Renal pelvis (tissue), 12 donors: ENCODE measurements around the gene SLC22A15. TPM values are rescaled to one million over a fixed set of nuclear protein-coding genes. Genes with fewer than 3 reads are reported as not detected.
"Not testable (repeated sequence)": the region's sequence is repeated elsewhere in the genome, so short reads cannot be mapped to it uniquely, and the experiment has no call there.

Source experiments
- DNase-seq: peaks from one replicate; pipeline ENCODE4 v3.0.0-alpha.2; 2013
- long read RNA-seq, 16 experiments: transcript quantifications; one replicate each; lab custom pipeline, GENCODE V29; 2026
- polyA plus RNA-seq, 3 donors: library from polyadenylated mRNA; unstranded; fragments of 120-200 nt; gene quantifications; one replicate each; pipeline ENCODE4 v1.2.1, GENCODE V29; 2013; ENCODE audit not compliant: insufficient read length in 3 of 3

SLC22A15 gene
- 1 to 10 TPM; 4.8 to 7.8 (median 5.8) TPM for polyA plus RNA-seq
- long read RNA-seq, donor 1, partial matches to known transcripts: 0 of 1 reads
- long read RNA-seq, donor 1, other reads (novel, unspliced or antisense): 0 of 1 reads
- long read RNA-seq, donor 2: 0 reads
- long read RNA-seq, donor 3: 0 reads
- long read RNA-seq, donor 4: 0 reads
- long read RNA-seq, donor 5: 0 reads
- long read RNA-seq, donor 6: 0 reads
- long read RNA-seq, donor 7: 0 reads
- long read RNA-seq, donor 8, partial matches to known transcripts: 0 of 1 reads
- long read RNA-seq, donor 8, other reads (novel, unspliced or antisense): 0 of 1 reads
- long read RNA-seq, donor 9: 0 reads
- long read RNA-seq, donor 10, partial matches to known transcripts: 0 of 1 reads
- long read RNA-seq, donor 10, other reads (novel, unspliced or antisense): 0 of 1 reads
- long read RNA-seq, donor 11: 0 reads
- long read RNA-seq, donor 12, full-length matches to known transcripts: 1 of 1 reads
- long read RNA-seq, donor 12, partial matches to known transcripts: 0 of 1 reads
- long read RNA-seq, donor 12, other reads (novel, unspliced or antisense): 0 of 1 reads
- long read RNA-seq, donor 13: 0 reads
- long read RNA-seq, donor 14: 0 reads
- long read RNA-seq, donor 15: 0 reads
- long read RNA-seq, donor 16: 0 reads

GRCh38 chr1:115976062-115976920 lies at the start of gene SLC22A15:
Gene SLC22A15, plus strand, starts transcription at chr1:115976513. Its CDS starts 115 bp downstream, at chr1:115976628.
- DNase-seq: peak; percentile 39

GRCh38 chr1:115927971-115928370 lies 48.3 kb upstream of the SLC22A15 start:
- no peak for DNase-seq

DNA sequence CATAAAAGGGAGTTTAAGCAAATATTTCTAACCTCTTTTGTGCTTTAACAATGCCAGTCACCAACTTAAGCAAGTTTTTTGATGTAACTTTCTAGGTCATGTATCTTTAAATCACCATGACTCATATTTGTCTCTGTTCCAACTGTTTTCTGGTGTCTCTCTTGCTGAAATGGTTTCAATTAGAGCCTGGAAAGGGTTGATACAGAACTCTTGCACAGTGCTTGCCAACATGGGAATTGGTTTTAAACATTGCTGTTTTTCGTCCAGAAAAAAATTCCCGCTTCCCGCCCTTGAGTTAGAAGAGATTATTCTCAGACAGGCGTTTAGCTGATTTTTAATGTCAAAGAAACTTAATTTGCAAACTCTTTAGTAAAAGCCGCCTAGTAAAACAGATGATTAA lies 46.4 kb upstream of the SLC22A15 start:
- DNase-seq: no peak

DNA sequence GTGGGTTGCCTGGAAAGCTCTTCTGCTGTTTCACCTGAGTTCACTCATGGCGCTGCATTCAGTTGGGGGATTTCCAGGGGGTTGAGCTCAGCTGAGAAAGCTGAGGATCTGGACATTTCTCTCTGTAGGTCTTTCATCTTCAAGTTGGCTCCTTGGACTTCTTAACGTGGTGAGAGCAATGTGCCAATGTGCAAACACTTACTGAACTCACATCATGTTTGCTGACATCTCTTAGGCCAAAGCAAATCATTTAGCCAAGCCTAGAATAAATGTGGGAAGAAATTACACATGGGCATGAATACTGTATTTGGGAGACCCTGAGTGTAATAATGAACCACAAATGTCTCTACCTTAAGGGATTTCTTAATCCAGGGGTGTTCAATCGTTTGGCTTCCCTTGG lies 42.7 kb upstream of the SLC22A15 start:
- DNase-seq: no peak

GRCh38 chr1:115939455-115939854 lies 36.9 kb upstream of the SLC22A15 start:
- DNase-seq: no peak

DNA sequence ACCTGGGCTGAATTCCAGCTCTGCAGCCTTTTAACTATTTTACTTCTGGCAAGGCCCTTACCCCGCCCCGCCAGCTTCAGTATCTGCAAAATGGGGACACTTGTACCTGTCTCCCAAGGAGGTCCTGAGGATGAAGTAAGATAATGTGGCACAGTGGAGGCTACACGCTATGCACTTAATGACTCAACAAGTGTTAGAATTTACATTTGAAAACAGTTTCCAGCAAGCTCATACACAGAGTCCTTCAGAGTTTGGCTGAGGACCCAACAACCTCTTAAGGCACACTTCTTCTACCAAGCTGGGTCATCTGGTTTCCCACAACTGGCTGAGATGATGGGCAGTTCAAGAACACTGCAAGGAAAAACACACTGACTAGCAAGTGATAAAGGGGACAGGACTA lies 30.2 kb upstream of the SLC22A15 start:
- DNase-seq: no peak

DNA sequence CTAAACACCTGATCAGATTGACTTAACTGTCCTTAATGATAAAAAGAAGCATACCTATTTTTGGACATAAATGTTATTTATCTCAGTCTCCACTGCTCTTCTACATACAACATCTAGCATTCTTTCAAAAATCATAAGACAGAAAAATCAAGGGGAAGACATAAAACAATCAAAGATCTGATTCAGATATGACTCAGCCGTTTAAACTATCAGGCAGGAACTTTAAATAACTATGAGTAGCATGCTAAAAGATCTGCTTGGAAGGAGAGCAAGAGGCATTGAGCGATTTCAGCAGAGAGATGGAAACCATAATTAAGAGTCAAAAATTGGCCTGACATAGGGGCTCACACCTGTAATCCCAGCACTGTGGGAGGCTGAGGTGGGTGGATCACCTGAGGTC lies 27.2 kb upstream of the SLC22A15 start:
- DNase-seq: no peak

DNA sequence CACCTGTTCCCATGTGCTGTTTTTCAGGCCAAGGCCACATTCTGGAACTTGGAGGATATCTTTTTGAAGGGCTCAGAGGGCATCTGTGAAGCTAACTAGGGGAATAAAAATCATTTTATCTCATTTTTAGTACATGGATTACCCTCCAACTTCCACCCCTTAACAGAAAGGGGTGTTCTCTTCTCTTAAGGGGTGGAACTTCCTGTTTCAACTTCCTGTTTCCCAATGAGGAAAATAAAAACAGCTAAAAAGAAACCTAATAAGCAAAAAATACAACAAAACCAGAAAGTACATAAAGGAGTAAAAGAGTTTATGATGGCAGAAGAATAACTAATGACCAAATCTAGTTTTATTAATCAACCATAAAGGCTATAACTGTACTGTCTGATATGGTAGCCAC lies 24.8 kb upstream of the SLC22A15 start:
- DNase-seq: no peak

- DNase-seq: no peak
Observed at GRCh38 chr1:115952547-115952946, 23.8 kb upstream of the SLC22A15 start.

- no peak for DNase-seq
Observed at GRCh38 chr1:115953180-115953579, 23.1 kb upstream of the SLC22A15 start.

GRCh38 chr1:115954684-115955083 lies 21.6 kb upstream of the SLC22A15 start:
- DNase-seq: no peak

- no peak for DNase-seq
Observed at GRCh38 chr1:115955228-115955627, 21.1 kb upstream of the SLC22A15 start.

GRCh38 chr1:115958866-115959265 lies 17.4 kb upstream of the SLC22A15 start:
- no peak for DNase-seq

DNA sequence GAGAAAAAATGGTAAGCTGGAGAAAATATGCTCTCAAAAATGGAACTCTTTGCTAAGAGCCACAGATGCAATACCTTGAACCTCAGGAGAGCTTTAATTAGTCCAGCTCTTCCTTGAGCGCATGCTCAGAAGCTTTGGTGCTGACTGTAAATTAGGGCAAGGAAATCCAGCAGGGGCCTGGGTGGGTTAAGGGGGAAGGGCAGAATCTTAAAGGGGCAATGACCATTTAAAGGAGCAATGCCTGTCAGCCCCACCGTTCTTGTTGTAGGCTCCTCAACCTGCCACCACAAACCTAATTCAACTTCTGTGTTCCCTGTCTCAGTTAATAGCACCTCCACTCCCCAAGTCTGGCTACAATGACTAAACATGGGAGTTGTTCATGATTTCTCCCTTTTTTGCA lies 6.8 kb upstream of the SLC22A15 start:
- DNase-seq: peak; percentile 65

GRCh38 chr1:115971778-115972177 lies 4.5 kb upstream of the SLC22A15 start:
- not testable (repeated sequence) for DNase-seq

GRCh38 chr1:115973154-115973553 lies 3.2 kb upstream of the SLC22A15 start:
- DNase-seq: no peak

- DNase-seq: no peak
Observed at GRCh38 chr1:115975569-115976061, 698 bp upstream of the SLC22A15 start.

DNA sequence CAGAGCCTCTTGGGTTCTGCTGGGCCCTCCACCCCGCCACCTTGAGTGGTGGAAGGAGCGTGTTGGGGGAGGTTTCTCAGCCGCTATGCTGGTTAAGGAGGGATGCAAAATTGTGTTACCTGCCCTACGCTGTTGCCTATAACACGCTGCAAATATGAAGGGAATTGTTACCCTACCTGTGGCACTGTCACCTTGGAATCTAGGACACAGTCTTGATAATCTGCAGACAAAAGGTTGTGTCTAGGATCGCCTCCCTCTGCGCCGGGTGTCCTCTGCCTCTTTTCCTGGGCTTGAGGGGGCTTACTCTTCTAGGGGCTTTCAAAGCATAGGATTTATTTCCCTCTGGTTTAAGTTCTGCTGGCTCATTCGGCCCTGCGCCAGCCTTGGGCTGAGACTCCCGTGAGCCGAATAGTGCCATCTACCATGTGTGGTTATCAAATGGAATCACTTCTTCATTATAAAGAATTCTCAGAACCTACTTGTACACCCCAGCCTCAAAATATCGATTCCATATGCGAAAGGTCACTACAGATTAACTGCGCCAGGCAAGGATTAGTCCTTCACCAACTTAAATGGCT lies 697 bp downstream of the SLC22A15 start:
- no peak for DNase-seq

DNA sequence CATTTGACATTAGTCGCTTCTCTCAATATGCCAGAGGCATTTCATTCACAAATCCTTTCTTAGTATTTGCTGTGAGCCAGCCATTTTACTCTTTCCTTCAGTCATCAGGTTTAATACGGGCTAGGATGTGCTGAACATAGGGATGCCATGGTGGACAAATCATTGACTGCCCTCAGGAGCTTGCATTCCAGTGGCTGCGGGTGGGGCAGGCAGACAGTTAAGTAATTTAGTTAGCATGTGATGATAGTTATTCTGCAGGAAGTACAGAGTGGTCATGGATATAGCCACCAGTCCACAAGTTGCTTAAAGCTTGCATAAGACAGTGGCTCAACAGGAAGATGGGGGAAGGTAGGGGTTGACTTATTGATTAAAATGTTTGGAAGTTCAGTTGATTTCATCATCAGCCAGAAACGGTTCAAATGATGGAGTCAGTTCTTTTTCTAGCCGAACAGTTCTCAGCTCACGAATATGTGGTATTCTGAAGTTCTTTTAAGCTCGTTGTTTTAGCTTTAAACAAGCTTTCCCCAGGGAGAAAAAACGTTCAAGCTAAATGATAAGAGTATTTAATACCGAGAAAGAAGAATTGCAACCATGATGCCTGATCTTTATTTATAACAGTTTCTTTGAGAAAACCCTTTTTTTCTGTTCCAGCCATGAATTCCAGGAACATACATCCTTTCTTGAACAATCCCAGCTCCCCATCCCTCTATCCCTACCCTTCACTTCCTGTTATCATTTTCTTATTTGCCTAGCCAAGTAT lies 1.4 kb downstream of the SLC22A15 start:
- DNase-seq: no peak

DNA sequence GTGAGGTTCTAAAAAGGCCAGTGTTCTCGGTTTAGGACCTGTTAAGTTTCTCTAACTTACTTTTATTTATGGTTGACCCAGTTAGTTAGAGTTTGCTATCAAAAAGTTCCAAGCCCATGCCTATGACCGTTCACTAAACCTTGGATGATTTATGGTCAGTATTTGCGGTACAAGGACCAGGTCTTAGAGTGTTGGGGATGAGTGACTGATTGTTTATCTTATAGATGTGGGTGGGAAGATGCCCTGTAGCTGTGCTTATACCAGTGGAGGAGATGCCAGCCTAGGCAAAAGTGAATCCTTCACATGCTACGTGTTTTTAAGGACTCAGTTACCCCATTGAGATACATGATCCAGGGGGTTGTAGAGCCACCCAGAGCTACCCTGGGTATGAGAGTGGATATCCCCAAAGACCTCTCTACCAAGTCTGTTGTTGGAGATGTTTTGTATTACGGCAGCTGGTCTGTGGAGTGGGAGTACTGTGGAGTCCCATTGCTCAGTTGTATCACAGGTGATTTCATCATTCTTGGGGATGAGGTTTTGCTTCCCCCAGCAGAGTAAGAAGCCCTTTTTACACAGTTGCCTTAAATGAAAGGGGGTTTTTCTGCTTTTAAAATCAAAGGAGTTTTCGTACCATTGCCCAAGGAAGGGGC lies 2.1 kb downstream of the SLC22A15 start:
- DNase-seq: no peak

DNA sequence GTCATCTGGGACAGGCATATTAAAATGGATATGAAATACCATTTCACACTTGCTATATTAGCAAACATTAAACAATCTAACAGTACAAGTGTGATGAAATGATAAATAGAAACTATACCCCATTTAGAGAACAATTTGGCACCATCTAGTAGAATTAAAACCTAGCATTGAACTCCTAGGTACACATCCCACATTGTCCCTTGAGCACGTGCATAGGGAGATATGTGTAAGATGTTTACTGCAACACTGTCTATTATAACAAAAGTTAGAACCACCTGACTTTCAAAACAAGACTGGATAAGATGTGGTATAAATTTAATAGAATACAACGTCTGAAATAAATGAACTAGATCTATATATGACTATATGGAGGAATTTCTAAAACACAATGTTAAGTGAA lies 3.8 kb downstream of the SLC22A15 start:
- DNase-seq: no peak
